Upper lobe of left lung (tissue), 4 donors: ENCODE results near the gene FBH1.

Source experiments
- CTCF ChIP-seq, 6 experiments: fragments of 450-650 bp in 4 of 6; fragments of 200-600 bp in 2 of 6; sonication (generic) in 2 of 6; IDR thresholded peaks; one replicate each; pipeline ENCODE4 v1.5.1; 2016 to 2019; ENCODE audit warnings: antibody characterized with exemption in 6 of 6
- EP300 ChIP-seq, 4 donors: sonication (generic); formaldehyde crosslinking; IDR thresholded peaks; one replicate each; pipeline ENCODE4 v1.5.1; 2017; ENCODE audit warnings: antibody characterized with exemption in 4 of 4, control low read depth in 2 of 4
- POLR2A ChIP-seq, 4 donors: fragments of 450-650 bp; IDR thresholded peaks; one replicate each; pipeline ENCODE4 v1.5.1; 2016 to 2017; ENCODE audit warnings: antibody characterized with exemption in 4 of 4, mild to moderate bottlenecking in 2 of 4

GRCh38 chr10:5952731-5953385, 62.8 kb downstream of the FBH1 start:
- no peak for TF ChIP-seq CTCF (IDR thresholded peaks at IDR 0.05)
- TF ChIP-seq EP300 (IDR thresholded peaks at IDR 0.05): no peak
- TF ChIP-seq POLR2A (IDR thresholded peaks at IDR 0.05): no peak
